GM21423 (cell line): ENCODE data around the gene PRMT1.

Experiments used
- ATAC-seq: cut with Tn5 transposase; IDR thresholded peaks from one replicate; pipeline ENCODE4 v1.9.1; 2021; ENCODE audit warnings: mild to moderate bottlenecking, moderate library complexity; ENCODE audit not compliant: unreplicated experiment

Gene PRMT1

GRCh38 chr19:49667473-49667872, 9.6 kb upstream of the PRMT1 start:
- ATAC-seq = no peak

- ATAC-seq = no peak
Measured at GRCh38 chr19:49669516-49669915, 7.6 kb upstream of the PRMT1 start.

- ATAC-seq = no peak
Measured at GRCh38 chr19:49672131-49672919, 4.7 kb upstream of the PRMT1 start.

GRCh38 chr19:49676136-49676783, 811 bp upstream of the PRMT1 start:
- ATAC-seq = no peak

- peak; percentile 70 for ATAC-seq
Measured at GRCh38 chr19:49676784-49677230, 264 bp upstream of the PRMT1 start.

- ATAC-seq = no peak
Measured at GRCh38 chr19:49677901-49678674, 1.0 kb downstream of the PRMT1 start.

- no peak for ATAC-seq
Measured at GRCh38 chr19:49678985-49679770, 2.1 kb downstream of the PRMT1 start.

- ATAC-seq = no peak
Measured at GRCh38 chr19:49679771-49680413, 2.8 kb downstream of the PRMT1 start.

GRCh38 chr19:49680421-49681351, 3.6 kb downstream of the PRMT1 start:
- ATAC-seq = no peak

GRCh38 chr19:49681830-49682229, 4.8 kb downstream of the PRMT1 start:
- no peak for ATAC-seq

GRCh38 chr19:49682274-49682673, 5.2 kb downstream of the PRMT1 start:
- no peak for ATAC-seq

- ATAC-seq = no peak
Measured at GRCh38 chr19:49683814-49684250, 6.8 kb downstream of the PRMT1 start.

GRCh38 chr19:49684251-49684982, 7.3 kb downstream of the PRMT1 start:
- ATAC-seq = no peak

- no peak for ATAC-seq
Measured at GRCh38 chr19:49684983-49685553, 8.0 kb downstream of the PRMT1 start.

- no peak for ATAC-seq
Measured at GRCh38 chr19:49685845-49686332, 8.8 kb downstream of the PRMT1 start.

- no peak for ATAC-seq
Measured at GRCh38 chr19:49686503-49687088, 9.5 kb downstream of the PRMT1 start.

- ATAC-seq = no peak
Measured at GRCh38 chr19:49687150-49687549, 10.1 kb downstream of the PRMT1 start.
